GM19324 (cell line): ENCODE measurements around the gene PACSIN1.

Experiments
- ATAC-seq: cut with Tn5 transposase; IDR thresholded peaks from one replicate; pipeline ENCODE4 v1.9.1; 2021; ENCODE audit warnings: mild to moderate bottlenecking, moderate library complexity; ENCODE audit not compliant: unreplicated experiment, low FRiP score

PACSIN1 gene

GRCh38 chr6:34465531-34466241 is at the start of gene PACSIN1:
Gene PACSIN1 (plus strand): TSS chr6:34466076. CDS start chr6:34526306, 60,230 bp downstream.
- ATAC-seq = no peak

- ATAC-seq = no peak
These were observed 49.0 kb upstream of the PACSIN1 start for GRCh38 chr6:34416877-34417371.

DNA sequence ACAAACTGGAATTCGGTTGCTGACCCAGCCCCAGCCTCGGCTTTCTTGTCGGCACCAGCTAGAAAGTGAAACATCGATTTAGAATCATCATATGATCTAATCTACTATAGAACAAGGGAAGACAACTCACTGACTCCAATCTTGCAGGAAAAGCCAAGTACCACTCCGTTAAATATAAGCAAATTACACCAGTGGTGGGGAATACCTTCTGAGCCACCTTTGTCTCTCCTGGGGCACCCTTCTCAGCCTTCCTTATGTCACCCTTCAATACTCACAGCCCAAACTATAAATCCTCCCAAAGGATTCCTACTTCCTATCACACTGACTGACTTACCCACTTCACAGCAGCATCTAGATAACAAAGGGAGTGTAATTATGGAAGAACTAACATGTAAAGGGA is 47.5 kb upstream of the PACSIN1 start:
- no peak for ATAC-seq

DNA sequence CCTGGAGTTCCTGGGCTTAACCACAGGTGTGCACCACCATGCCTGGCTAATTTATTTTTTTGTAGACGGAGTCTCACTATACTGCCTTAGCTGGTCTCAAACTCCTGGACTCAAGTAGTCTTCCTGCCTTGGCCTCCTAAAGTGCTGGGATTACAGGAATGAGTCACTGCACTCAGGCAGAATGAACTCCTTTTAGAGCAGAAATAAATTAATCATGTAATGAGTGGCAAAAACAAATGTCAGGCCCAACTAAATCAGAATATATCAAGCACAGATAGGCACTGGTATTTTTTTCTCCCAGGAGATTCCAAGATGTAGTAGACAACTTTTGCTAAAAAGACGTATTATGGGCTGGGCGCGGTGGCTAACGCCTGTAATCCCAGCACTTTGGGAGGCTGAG is 42.6 kb upstream of the PACSIN1 start:
- ATAC-seq = no peak

DNA sequence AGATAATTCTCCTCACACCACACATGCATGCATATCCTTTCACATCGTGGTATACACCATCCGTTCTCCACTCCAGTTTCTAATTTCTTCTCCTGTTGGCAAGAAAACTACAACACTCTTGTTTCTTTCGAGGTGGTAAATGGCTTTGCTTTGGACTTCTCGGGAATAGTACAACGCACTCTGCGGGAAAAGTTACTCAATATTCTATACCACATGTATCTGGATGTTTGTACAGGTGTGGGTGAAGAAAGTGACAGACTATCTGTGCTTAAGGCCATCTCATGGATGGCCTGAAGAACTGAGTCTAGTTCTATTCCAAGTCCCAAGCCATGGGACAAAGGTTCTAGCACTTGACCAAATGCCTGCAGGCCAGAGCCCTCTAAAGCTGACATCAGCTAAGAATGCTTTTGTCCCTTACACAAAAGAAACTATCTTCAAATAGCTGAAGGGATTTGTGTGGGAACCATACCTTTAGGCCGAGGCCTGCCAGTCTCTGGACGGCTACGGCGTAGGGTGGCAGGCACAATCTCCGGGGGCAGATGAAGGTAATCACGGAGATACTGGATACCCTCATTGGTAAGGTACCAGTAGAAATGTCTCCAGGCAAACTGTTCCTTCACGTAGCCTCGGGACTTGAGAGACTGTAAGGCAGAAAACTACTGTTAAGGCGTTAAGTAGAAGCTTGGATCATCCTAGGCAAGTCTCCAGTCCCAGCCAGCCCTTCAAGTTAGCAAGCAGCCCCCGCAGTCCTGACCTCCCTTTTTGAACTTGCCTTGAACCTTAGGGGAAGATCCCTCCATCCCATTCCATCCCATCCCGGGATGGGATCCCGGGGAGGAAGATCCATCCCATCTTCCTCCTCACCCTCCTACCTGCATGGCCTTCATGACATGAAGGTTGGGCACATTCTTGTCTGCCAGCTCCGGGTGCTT is 41.4 kb upstream of the PACSIN1 start:
- no peak for ATAC-seq

- ATAC-seq = no peak
These were observed 40.8 kb upstream of the PACSIN1 start for GRCh38 chr6:34425132-34425497.

- peak; percentile 83 for ATAC-seq
These were observed 40.1 kb upstream of the PACSIN1 start, which contains the start of gene RPS10 for GRCh38 chr6:34425498-34426410. Gene RPS10 (minus strand): TSS chr6:34426069. CDS start chr6:34425221, 848 bp downstream.

DNA sequence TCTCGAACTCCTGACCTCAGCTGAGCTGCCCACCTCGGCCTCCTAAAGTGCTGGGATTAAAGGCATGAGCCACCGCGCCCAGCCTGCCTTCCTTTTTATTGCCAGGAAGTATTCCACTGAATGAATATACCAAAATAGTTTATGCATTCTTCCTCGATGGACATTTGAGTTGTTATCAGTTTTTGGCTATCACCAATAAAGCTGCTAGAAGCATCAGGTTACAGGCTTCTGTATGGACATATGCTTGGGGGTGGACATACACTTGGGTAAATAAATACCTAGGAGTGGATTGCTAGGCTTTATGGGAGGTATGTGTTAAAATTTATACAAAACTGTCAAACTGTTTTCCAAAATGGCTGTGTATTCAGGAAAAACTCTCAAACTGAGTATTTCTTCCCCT is 30.0 kb upstream of the PACSIN1 start:
- no peak for ATAC-seq

- ATAC-seq = no peak
These were observed 28.9 kb upstream of the PACSIN1 start for GRCh38 chr6:34436803-34437643.

DNA sequence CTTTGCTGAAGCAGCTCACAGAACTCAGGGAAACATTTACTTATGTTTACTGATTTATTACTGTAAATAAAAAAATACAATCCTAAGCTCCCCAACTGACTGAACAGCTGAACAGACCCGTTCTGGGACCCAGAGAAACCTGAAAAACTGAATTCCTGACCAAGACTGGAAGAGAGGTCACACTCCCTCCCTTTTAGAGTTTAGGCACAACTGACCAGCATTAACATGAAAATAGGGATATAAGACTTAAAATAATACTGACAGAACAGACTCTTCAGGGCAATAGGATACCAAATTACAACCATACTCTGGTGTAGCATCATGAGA is 28.3 kb upstream of the PACSIN1 start:
- no peak for ATAC-seq

DNA sequence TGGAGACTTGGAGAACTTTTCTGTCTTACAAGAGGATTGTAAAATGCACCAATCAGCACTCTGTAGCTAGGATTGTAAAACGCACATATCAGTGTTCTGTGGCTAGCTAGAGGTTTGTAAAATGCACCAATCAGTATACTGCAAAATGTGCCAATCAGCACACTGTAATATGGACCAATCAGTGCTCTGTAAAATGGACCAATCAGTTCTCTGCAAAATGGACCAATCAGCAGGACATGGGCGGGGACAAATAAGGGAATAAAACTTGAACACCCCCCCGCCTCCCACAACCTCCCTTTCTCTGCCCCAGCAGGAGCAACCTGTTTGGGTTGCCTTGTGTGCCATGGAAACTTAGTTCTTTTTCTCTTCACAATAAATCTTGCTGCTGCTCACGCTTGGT is 27.2 kb upstream of the PACSIN1 start:
- no peak for ATAC-seq

GRCh38 chr6:34439442-34439841 is 26.4 kb upstream of the PACSIN1 start:
- ATAC-seq = no peak

DNA sequence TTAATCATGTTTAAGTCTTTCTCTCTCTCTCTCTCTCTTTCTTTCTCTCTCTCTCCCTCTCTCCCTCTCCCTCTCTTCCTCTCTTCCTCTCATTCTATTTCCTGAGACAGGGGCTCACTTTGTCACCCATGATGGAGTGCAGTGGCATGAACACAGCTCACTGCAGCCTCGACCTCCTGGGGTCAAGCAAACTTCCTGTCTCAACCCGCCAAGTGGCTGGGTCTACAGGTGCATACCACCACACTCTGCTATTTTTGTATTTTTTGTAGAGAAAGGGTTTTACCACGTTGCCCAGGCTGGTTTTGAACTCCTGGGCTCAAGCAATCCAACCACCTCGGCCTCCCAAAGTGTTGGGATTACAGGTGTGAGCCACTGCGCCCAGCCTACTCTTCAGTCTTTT is 24.4 kb upstream of the PACSIN1 start:
- no peak for ATAC-seq

GRCh38 chr6:34445313-34445860 is 20.5 kb upstream of the PACSIN1 start:
- no peak for ATAC-seq

DNA sequence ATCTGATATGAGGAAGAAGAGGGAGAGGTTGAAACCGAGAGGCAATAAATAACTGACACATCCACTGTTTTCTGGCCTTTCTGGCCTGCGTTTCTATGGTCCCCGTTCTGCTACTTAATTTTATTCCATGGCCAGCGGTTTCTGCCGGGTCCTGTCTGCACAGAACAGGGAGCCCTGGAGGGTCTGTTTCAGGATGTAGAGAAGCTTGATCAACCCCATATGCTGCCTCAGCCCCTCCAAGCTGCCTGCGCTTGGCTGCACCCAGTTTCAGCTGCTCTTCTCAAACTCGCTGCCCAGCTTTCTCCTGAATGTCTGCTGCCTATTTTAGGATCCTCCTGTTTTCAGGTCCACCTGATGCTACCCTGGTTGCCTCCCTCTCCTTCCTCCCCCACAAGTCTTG is 18.5 kb upstream of the PACSIN1 start:
- ATAC-seq = no peak

DNA sequence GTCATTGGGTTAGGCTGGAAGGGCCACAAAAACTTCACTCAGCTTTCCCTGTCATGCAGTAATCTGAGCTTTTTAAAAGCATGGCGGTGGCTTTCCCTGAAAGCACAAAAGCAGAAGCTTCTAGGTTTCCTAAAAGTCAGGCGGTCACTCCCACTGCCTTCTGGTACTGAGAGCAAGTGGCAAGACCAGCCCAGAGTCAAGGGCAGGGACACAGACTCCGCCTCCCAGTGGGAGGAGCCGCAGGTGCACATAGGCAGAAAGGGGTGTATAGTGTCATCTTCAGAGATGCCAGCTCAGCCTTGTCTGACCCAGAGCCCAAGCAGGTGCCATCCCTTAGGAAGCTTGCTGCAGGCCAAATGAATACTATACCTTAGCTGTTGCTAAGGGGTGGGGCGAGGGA is 18.0 kb upstream of the PACSIN1 start:
- no peak for ATAC-seq

GRCh38 chr6:34451192-34451591 is 14.7 kb upstream of the PACSIN1 start:
- no peak for ATAC-seq

DNA sequence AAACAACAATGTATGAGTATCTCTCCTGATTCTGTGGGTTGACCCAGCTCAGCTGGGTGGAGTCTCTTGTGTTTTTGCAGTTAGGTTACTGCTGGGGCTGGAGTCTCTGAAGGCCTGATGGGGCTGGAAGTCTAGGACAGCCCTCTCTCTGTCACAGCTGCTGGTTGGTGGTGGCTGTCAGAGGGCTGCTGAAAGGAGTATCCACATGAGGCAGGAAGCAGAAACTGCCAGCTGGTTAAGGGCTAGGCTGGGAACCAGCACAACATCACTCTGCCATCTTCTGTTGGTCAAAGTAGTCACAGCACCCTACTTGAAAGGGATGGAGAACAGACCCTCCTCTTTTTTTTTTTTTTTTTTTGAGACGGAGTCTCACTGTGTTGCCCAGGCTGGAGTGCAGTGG is 10.0 kb upstream of the PACSIN1 start:
- ATAC-seq = no peak

DNA sequence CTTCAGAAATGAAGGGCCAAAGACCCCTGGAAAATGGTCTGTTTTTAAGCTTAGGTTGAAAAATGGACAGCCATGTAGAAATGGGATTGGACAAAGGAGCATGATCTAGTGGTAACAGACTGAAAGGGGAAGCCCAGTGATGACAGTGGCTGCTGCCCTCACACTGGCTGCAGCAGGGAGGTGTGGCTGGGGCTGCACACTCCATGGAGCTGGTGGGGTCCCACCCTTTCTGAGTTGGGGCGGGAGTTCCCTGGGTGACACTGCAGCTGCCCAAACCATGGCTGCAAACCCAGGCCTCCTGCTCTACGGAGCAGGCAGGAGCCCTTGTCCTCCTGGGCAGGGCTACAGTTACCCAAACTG is 8.5 kb upstream of the PACSIN1 start:
- ATAC-seq = no peak
